ENCODE measurements around the gene COL4A3. TPM values are rescaled to one million over a fixed set of nuclear protein-coding genes. Genes with fewer than 3 reads are reported as not detected.

COL4A3 gene
- total and polyA plus RNA-seq, 2 donors (not counting 3 experiments of a cell fraction or from before 2014, with no cell fraction given): not detected

- dilution Hi-C loops (cut with MboI; ENCODE audit: extremely low pct_ligation_motif_present, low sequenced_read_pairs): no loop called here
- FAIRE-seq: no peak
- CTCF ChIA-PET: no interaction called here
Measured at GRCh38 chr2:227194219-227194618, 29.8 kb downstream of the COL4A3 start.

GRCh38 chr2:227198866-227199265 is 34.4 kb downstream of the COL4A3 start:
- H3K79me2 ChIP-seq (ENCODE audit: control insufficient read depth, insufficient read depth, low read length): no peaks in the 10 kb centered on the region
- DNase-seq (ENCODE audit: low read depth, low spot score): no peak
- dilution Hi-C loops (cut with MboI; ENCODE audit: extremely low pct_ligation_motif_present, low sequenced_read_pairs) (no loop called here), intact Hi-C loops (cut with micrococcal nuclease) (no loop called here)
- ChIA-PET POLR2A (no interaction called here), CTCF (no interaction called here)
- H3K4me1 ChIP-seq (ENCODE audit: control insufficient read depth, extremely low read depth, insufficient read depth, low read length): no peaks in the 10 kb centered on the region
- H3K9me3 ChIP-seq (replicated peaks; ENCODE audit: control insufficient read depth, insufficient read depth, low read length): peaks cover 1% of the 10 kb centered on the region
- no peak overlapping the region for H3K4me2 ChIP-seq (ENCODE audit: insufficient read depth, low read length)
- no peaks in the 10 kb centered on the region for H4K20me1 ChIP-seq (replicated peaks; ENCODE audit: control insufficient read depth, extremely low read depth, insufficient read depth, low read length)
- no peaks in the 10 kb centered on the region for H3K9me1 ChIP-seq (replicated peaks; ENCODE audit: control insufficient read depth, extremely low read depth, insufficient read depth, low read length)
- H3K4me3 ChIP-seq (replicated peaks in 1 of 3; ENCODE audit: insufficient read depth in 1 of 3, low read depth in 1 of 3, low read length in 3 of 3): no peak overlapping the region
- no TSS peak for BruUV-seq (replicated peaks)
- TF ChIP-seq EZH2 (IDR thresholded peaks at IDR 0.05; ENCODE audit: borderline replicate concordance, low read depth, low read length, severe bottlenecking) (no peak), POLR2AphosphoS5 (IDR thresholded peaks at IDR 0.05; ENCODE audit: insufficient read depth, low read depth, low read length) (no peak), MAX (IDR thresholded peaks at IDR 0.05; ENCODE audit: insufficient read depth, insufficient read length) (no peak), FOS (IDR thresholded peaks at IDR 0.05; ENCODE audit: borderline replicate concordance, insufficient read depth, low read length) (no peak), MYC (IDR thresholded peaks at IDR 0.05; ENCODE audit: low read depth, low read length) (no peak), CTCF (IDR thresholded peaks at IDR 0.05; ENCODE audit: extremely low read depth in 1 of 2, insufficient read depth in 1 of 2, low read depth in 1 of 2, low read length in 2 of 2) (no peak), JUN (IDR thresholded peaks at IDR 0.05; ENCODE audit: borderline replicate concordance, insufficient read depth, insufficient read length, low read depth) (no peak), POLR2A (IDR thresholded peaks at IDR 0.05; ENCODE audit: low read depth, low read length) (no peak), GATA2 (IDR thresholded peaks at IDR 0.05; ENCODE audit: insufficient read depth, insufficient read length, low read depth, low read length) (no peak)
- H3K27me3 ChIP-seq (ENCODE audit: control insufficient read depth in 2 of 2, insufficient read depth in 2 of 2, low read length in 2 of 2): no peaks in the 10 kb centered on the region
- H3K27ac ChIP-seq (ENCODE audit: insufficient read depth, low read depth, low read length): no peak overlapping the region
- H2AFZ ChIP-seq (ENCODE audit: low read depth, low read length): no peak overlapping the region
- no peak for FAIRE-seq
- no peak overlapping the region for H3K9ac ChIP-seq (replicated peaks; ENCODE audit: extremely low read depth, insufficient read depth, low read length)
- no peaks in the 10 kb centered on the region for H3K36me3 ChIP-seq (ENCODE audit: control insufficient read depth in 2 of 2, extremely low read depth in 1 of 2, insufficient read depth in 2 of 2, low read length in 2 of 2)

More at GRCh38 chr2:227194219-227194618, 29.8 kb downstream of the COL4A3 start:
- Histone ChIP-seq H3K79me2 (ENCODE audit: control insufficient read depth, insufficient read depth, low read length) (no peaks in the 10 kb centered on the region), H4K20me1 (replicated peaks; ENCODE audit: control insufficient read depth, extremely low read depth, insufficient read depth, low read length) (no peaks in the 10 kb centered on the region), H3K9ac (replicated peaks; ENCODE audit: extremely low read depth, insufficient read depth, low read length) (no peak overlapping the region), H3K9me1 (replicated peaks; ENCODE audit: control insufficient read depth, extremely low read depth, insufficient read depth, low read length) (no peaks in the 10 kb centered on the region), H3K4me1 (ENCODE audit: control insufficient read depth, extremely low read depth, insufficient read depth, low read length) (no peaks in the 10 kb centered on the region), H3K4me2 (ENCODE audit: insufficient read depth, low read length) (no peak overlapping the region), H3K36me3 (ENCODE audit: control insufficient read depth in 2 of 2, extremely low read depth in 1 of 2, insufficient read depth in 2 of 2, low read length in 2 of 2) (no peaks in the 10 kb centered on the region), H2AFZ (ENCODE audit: low read depth, low read length) (no peak overlapping the region), H3K4me3 (replicated peaks in 1 of 3; ENCODE audit: insufficient read depth in 1 of 3, low read depth in 1 of 3, low read length in 3 of 3) (no peak overlapping the region), H3K27ac (ENCODE audit: insufficient read depth, low read depth, low read length) (no peak overlapping the region), H3K9me3 (replicated peaks; ENCODE audit: control insufficient read depth, insufficient read depth, low read length) (peaks cover 1% of the 10 kb centered on the region), H3K27me3 (ENCODE audit: control insufficient read depth in 2 of 2, insufficient read depth in 2 of 2, low read length in 2 of 2) (no peaks in the 10 kb centered on the region)
- TF ChIP-seq POLR2AphosphoS5 (IDR thresholded peaks at IDR 0.05; ENCODE audit: insufficient read depth, low read depth, low read length) (no peak), CTCF (IDR thresholded peaks at IDR 0.05; ENCODE audit: extremely low read depth in 1 of 2, insufficient read depth in 1 of 2, low read depth in 1 of 2, low read length in 2 of 2) (no peak), GATA2 (IDR thresholded peaks at IDR 0.05; ENCODE audit: insufficient read depth, insufficient read length, low read depth, low read length) (no peak), JUN (IDR thresholded peaks at IDR 0.05; ENCODE audit: borderline replicate concordance, insufficient read depth, insufficient read length, low read depth) (no peak)
- intact Hi-C loops (cut with micrococcal nuclease): no loop called here
- no peak for DNase-seq (ENCODE audit: low read depth, low spot score)
- POLR2A ChIA-PET: no interaction called here
- no TSS peak for BruUV-seq (replicated peaks)
